B cell (primary cell): ENCODE data around the gene CAMTA1. TPM values are rescaled to one million over a fixed set of nuclear protein-coding genes. Genes with fewer than 3 reads are reported as not detected.

ENCODE experiments used
- ATAC-seq: fragments of 200-7000 bp; cut with Tn5 transposase; one replicate; pipeline ENCODE4 v1.10.0; 2021; ENCODE audit warnings: low read depth, mild to moderate bottlenecking, moderate number of reproducible peaks, moderate library complexity
- CTCF ChIA-PET: fragments of 350-600 bp; sonication (Branson Sonifier 250); formaldehyde crosslinking; loops from one replicate; lab custom pipeline; 2021; ENCODE audit warnings: antibody characterized with exemption, inconsistent platforms; lab: Charles Lee
- POLR2A ChIA-PET: fragments of 350-600 bp; sonication (Branson Sonifier 250); formaldehyde crosslinking; loops from one replicate; lab custom pipeline; 2021; ENCODE audit warnings: antibody characterized with exemption; lab: Charles Lee
- DNase-seq: peaks from one replicate; pipeline ENCODE4 v3.0.0; 2013
- H2AFZ ChIP-seq: 2 replicates; pipeline ENCODE4 v1.6.1; 2012; ENCODE audit warnings: mild to moderate bottlenecking, low read depth, low read length; ENCODE audit not compliant: insufficient read depth, poor library complexity, severe bottlenecking
- H3K27ac ChIP-seq, 2 donors: 1 replicate in 1 of 2; 2 replicates in 1 of 2; pipeline ENCODE4 v1.5.1; 2012 to 2013; ENCODE audit warnings: low read length in 2 of 2, mild to moderate bottlenecking in 2 of 2, moderate library complexity in 1 of 2
- H3K27me3 ChIP-seq, 4 experiments: fragments of 200-600 bp in 1 of 4; sonication (generic) in 1 of 4; replicated peaks in 1 of 4; 1 replicate in 2 of 4; 2 replicates in 2 of 4; pipeline versions ENCODE4 v1.6.1 to v1.7.0; 2013 to 2016; ENCODE audit warnings: low read length in 3 of 4, mild to moderate bottlenecking in 2 of 4, mixed read lengths in 1 of 4, moderate library complexity in 1 of 4; ENCODE audit not compliant: insufficient read depth in 4 of 4, control insufficient read depth in 3 of 4; ENCODE audit errors: control extremely low read depth in 1 of 4
- H3K36me3 ChIP-seq, 2 experiments: replicated peaks in 1 of 2; 1 replicate in 1 of 2; 2 replicates in 1 of 2; pipeline versions ENCODE4 v1.6.1 to v1.7.1; 2013; ENCODE audit warnings: low read length in 1 of 2; ENCODE audit not compliant: insufficient read depth in 2 of 2, control insufficient read depth in 1 of 2; ENCODE audit errors: control extremely low read depth in 1 of 2, extremely low read depth in 1 of 2
- H3K4me1 ChIP-seq, 2 donors: fragments of 200-600 bp in 1 of 2; sonication (generic) in 1 of 2; 1 replicate in 1 of 2; 2 replicates in 1 of 2; pipeline versions ENCODE4 v1.5.1 to v1.6.1; 2013 to 2017; ENCODE audit warnings: low read length in 2 of 2; ENCODE audit not compliant: control insufficient read depth in 2 of 2, insufficient read depth in 2 of 2
- H3K4me2 ChIP-seq: replicated peaks from 2 replicates; pipeline ENCODE3; 2012; ENCODE audit warnings: mild to moderate bottlenecking, low read depth, low read length; ENCODE audit not compliant: poor library complexity, severe bottlenecking
- H3K4me3 ChIP-seq, 5 experiments: fragments of 200-600 bp in 1 of 5; sonication (generic) in 1 of 5; 1 replicate in 3 of 5; 2 replicates in 2 of 5; pipeline versions ENCODE4 v1.5.1 to v1.7.0; 2011 to 2016; ENCODE audit warnings: low read length in 4 of 5, mild to moderate bottlenecking in 4 of 5, low read depth in 2 of 5, control low read depth in 1 of 5, moderate library complexity in 1 of 5; ENCODE audit not compliant: insufficient read depth in 1 of 5; ENCODE audit errors: control extremely low read depth in 1 of 5, extremely low read depth in 1 of 5
- H3K79me2 ChIP-seq: fragments of 200-600 bp; sonication (generic); one replicate; pipeline ENCODE4 v1.6.0; 2016; ENCODE audit warnings: low read length; ENCODE audit not compliant: control insufficient read depth, insufficient read depth
- H3K9ac ChIP-seq: fragments of 200-600 bp; sonication (generic); 2 replicates; pipeline ENCODE4 v1.6.1; 2017; ENCODE audit warnings: mild to moderate bottlenecking, low read length, moderate library complexity
- H3K9me3 ChIP-seq, 3 donors: one replicate each; pipeline versions ENCODE4 v1.6.1 to v1.7.1; 2013; ENCODE audit warnings: low read length in 2 of 3; ENCODE audit not compliant: control insufficient read depth in 2 of 3, insufficient read depth in 1 of 3; ENCODE audit errors: control extremely low read depth in 1 of 3
- H4K20me1 ChIP-seq: 2 replicates; pipeline ENCODE4 v1.6.0; 2012; ENCODE audit warnings: mild to moderate bottlenecking, low read length; ENCODE audit not compliant: insufficient read depth, control insufficient read depth, poor library complexity, severe bottlenecking
- H3K27ac Mint-ChIP-seq: one replicate; pipeline ENCODE4 v1.8.0; 2021; ENCODE audit warnings: mixed read lengths
- H3K27me3 Mint-ChIP-seq: one replicate; pipeline ENCODE4 v1.8.0; 2021; ENCODE audit warnings: mixed read lengths
- H3K4me1 Mint-ChIP-seq: one replicate; pipeline ENCODE4 v1.8.0; 2021; ENCODE audit warnings: mixed read lengths
- H3K4me3 Mint-ChIP-seq: one replicate; pipeline ENCODE4 v1.8.0; 2021; ENCODE audit warnings: mixed read lengths
- H3K9me3 Mint-ChIP-seq: one replicate; pipeline ENCODE4 v1.8.0; 2022; ENCODE audit warnings: mixed read lengths; ENCODE audit not compliant: insufficient read depth
- EZH2 ChIP-seq: IDR thresholded peaks from 2 replicates; pipeline ENCODE4 v1.6.1; 2012; ENCODE audit warnings: borderline replicate concordance, low read depth, mild to moderate bottlenecking, moderate library complexity, low read length; ENCODE audit not compliant: insufficient read depth, poor library complexity, severe bottlenecking
- WGBS: methylation state at CpG from one replicate; pipeline ENCODE4 v1.1.5; 2013; ENCODE audit warnings: missing lambda C conversion rate; ENCODE audit not compliant: insufficient coverage; 5-methylcytosine and 5-hydroxymethylcytosine counted together
- intact Hi-C: fragments of 100-400 bp; cut with micrococcal nuclease; formaldehyde crosslinking; loops from one replicate; pipeline ENCODE4 v1.10.0; 2022
- polyA plus RNA-seq: library from polyadenylated mRNA; depleted of rRNA; stranded (reverse); fragments of >200 nt; gene quantifications from 2 replicates; pipeline ENCODE4 v1.2.3, GENCODE V29; 2012
- total RNA-seq, 2 donors: library from RNA; stranded (reverse); fragments of 120-200 nt in 1 of 2; gene quantifications; 1 replicate in 1 of 2; 2 replicates in 1 of 2; pipeline versions ENCODE4 v1.2.3 to v1.2.4, GENCODE V29; 2013 to 2022
- TF ChIP-seq, protein P1 (sequence below): fragments of 200-600 bp; IDR thresholded peaks from one replicate; pipeline ENCODE4 v1.8.0; 2022; ENCODE audit warnings: antibody characterized with exemption, mild to moderate bottlenecking

CAMTA1 gene
- total and polyA plus RNA-seq, 2 donors (not counting 1 experiment from before 2014, with no cell fraction given), result 42.2 to 45.7 TPM

GRCh38 chr1:7346600-7347570, 561.6 kb downstream of the CAMTA1 start:
- H3K9me3 Mint-ChIP-seq, result no peaks in the 10 kb centered on the region
- TF ChIP-seq EZH2, result no peak
- TF ChIP-seq, protein P1, sequence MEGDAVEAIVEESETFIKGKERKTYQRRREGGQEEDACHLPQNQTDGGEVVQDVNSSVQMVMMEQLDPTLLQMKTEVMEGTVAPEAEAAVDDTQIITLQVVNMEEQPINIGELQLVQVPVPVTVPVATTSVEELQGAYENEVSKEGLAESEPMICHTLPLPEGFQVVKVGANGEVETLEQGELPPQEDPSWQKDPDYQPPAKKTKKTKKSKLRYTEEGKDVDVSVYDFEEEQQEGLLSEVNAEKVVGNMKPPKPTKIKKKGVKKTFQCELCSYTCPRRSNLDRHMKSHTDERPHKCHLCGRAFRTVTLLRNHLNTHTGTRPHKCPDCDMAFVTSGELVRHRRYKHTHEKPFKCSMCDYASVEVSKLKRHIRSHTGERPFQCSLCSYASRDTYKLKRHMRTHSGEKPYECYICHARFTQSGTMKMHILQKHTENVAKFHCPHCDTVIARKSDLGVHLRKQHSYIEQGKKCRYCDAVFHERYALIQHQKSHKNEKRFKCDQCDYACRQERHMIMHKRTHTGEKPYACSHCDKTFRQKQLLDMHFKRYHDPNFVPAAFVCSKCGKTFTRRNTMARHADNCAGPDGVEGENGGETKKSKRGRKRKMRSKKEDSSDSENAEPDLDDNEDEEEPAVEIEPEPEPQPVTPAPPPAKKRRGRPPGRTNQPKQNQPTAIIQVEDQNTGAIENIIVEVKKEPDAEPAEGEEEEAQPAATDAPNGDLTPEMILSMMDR, result no peak
- no peak overlapping the region for H3K4me3 Mint-ChIP-seq
- H3K4me2 ChIP-seq, result no peak overlapping the region
- ATAC-seq (no peak), DNase-seq (no peak)
- peaks cover 4% of the 10 kb centered on the region for H3K27me3 Mint-ChIP-seq
- ChIA-PET CTCF (no interaction called here), POLR2A (no interaction called here)
- H3K27ac ChIP-seq, result no peak overlapping the region
- no peaks in the 10 kb centered on the region for H3K27me3 ChIP-seq
- no peak overlapping the region for H3K9ac ChIP-seq
- H3K4me1 ChIP-seq, result no peaks in the 10 kb centered on the region
- 83% methylated on average over 19 of the region's 24 CpGs for WGBS
- no peak overlapping the region for H3K27ac Mint-ChIP-seq
- no peaks in the 10 kb centered on the region for H4K20me1 ChIP-seq
- intact Hi-C loops, result no loop called here
- no peak overlapping the region for H3K4me3 ChIP-seq
- H3K4me1 Mint-ChIP-seq, result no peaks in the 10 kb centered on the region
- no peaks in the 10 kb centered on the region for H3K79me2 ChIP-seq
- no peaks in the 10 kb centered on the region for H3K36me3 ChIP-seq
- H3K9me3 ChIP-seq, result no peaks in the 10 kb centered on the region
- no peak overlapping the region for H2AFZ ChIP-seq

GRCh38 chr1:7348073-7348472, 562.8 kb downstream of the CAMTA1 start:
- POLR2A ChIA-PET, result no interaction called here

More at GRCh38 chr1:7348073-7348472, 562.8 kb downstream of the CAMTA1 start:
- WGBS, result 77% methylated on average over 10 of the region's 10 CpGs
- no peak for ATAC-seq
- no peak overlapping the region for H3K4me3 ChIP-seq
- H3K9ac ChIP-seq, result no peak overlapping the region
- intact Hi-C loops, result no loop called here
- no peaks in the 10 kb centered on the region for H3K36me3 ChIP-seq
- TF ChIP-seq, protein P1, result no peak
- no peak for TF ChIP-seq EZH2
- no peaks in the 10 kb centered on the region for H4K20me1 ChIP-seq
- Mint-ChIP-seq H3K4me1 (no peaks in the 10 kb centered on the region), H3K27ac (no peak overlapping the region), H3K9me3 (no peaks in the 10 kb centered on the region), H3K4me3 (no peak overlapping the region), H3K27me3 (peaks cover 4% of the 10 kb centered on the region)
- no peaks in the 10 kb centered on the region for H3K27me3 ChIP-seq
- no peak overlapping the region for H2AFZ ChIP-seq
- DNase-seq, result no peak
- H3K4me2 ChIP-seq, result no peak overlapping the region
- no peaks in the 10 kb centered on the region for H3K9me3 ChIP-seq
- CTCF ChIA-PET, result no interaction called here
- no peaks in the 10 kb centered on the region for H3K4me1 ChIP-seq
- no peaks in the 10 kb centered on the region for H3K79me2 ChIP-seq
- H3K27ac ChIP-seq, result no peak overlapping the region
